Prostate gland (tissue), 2 donors: ENCODE measurements around the gene WDFY3. TPM values are rescaled to one million over a fixed set of nuclear protein-coding genes. Genes with fewer than 3 reads are reported as not detected.

Experiments
- DNase-seq: peaks from one replicate; pipeline ENCODE4 v3.0.0-alpha.2; 2019; ENCODE audit warnings: low spot score
- H3K27ac ChIP-seq, 2 donors: fragments of 200-600 bp; sonication (generic); 2 replicates each; pipeline ENCODE4 v1.5.1; 2017 to 2019
- H3K27me3 ChIP-seq: fragments of 200-600 bp; sonication (generic); replicated peaks from 2 replicates; pipeline ENCODE4 v1.5.1; 2019; ENCODE audit not compliant: insufficient read depth
- H3K36me3 ChIP-seq, 2 donors: fragments of 200-600 bp; sonication (generic); 1 replicate in 1 of 2; 2 replicates in 1 of 2; pipeline versions ENCODE4 v1.5.1 to v1.8.1; 2017 to 2019
- H3K4me1 ChIP-seq: fragments of 200-600 bp; sonication (generic); replicated peaks from 2 replicates; pipeline ENCODE4 v1.5.1; 2019
- H3K4me3 ChIP-seq, 2 donors: fragments of 200-600 bp; sonication (generic); 2 replicates each; pipeline ENCODE4 v1.5.1; 2017 to 2019
- H3K9me3 ChIP-seq: fragments of 200-600 bp; sonication (generic); 2 replicates; pipeline ENCODE4 v1.5.1; 2017
- CTCF ChIP-seq, 4 experiments: fragments of 200-600 bp in 2 of 4; fragments of 450-650 bp in 2 of 4; sonication (generic) in 2 of 4; IDR thresholded peaks; 1 replicate in 3 of 4; 2 replicates in 1 of 4; pipeline ENCODE4 v1.5.1; 2016 to 2019; ENCODE audit warnings: antibody characterized with exemption in 4 of 4, mild to moderate bottlenecking in 2 of 4, moderate library complexity in 2 of 4
- POLR2A ChIP-seq: fragments of 450-650 bp; IDR thresholded peaks from one replicate; pipeline ENCODE4 v1.6.1; 2016; ENCODE audit warnings: antibody characterized with exemption, mild to moderate bottlenecking
- POLR2AphosphoS5 ChIP-seq: sonication (generic); formaldehyde crosslinking; IDR thresholded peaks from one replicate; pipeline ENCODE4 v1.6.1; 2017; ENCODE audit warnings: antibody characterized with exemption
- WGBS: methylation state at CpG from one replicate; pipeline ENCODE4 v1.1.5; 2018; 5-methylcytosine and 5-hydroxymethylcytosine counted together
- intact Hi-C: fragments of 100-400 bp; cut with DNase I; formaldehyde crosslinking; loops from one replicate; pipeline ENCODE4 v1.14.2; 2022
- total RNA-seq, 2 donors: library from RNA; depleted of rRNA; stranded (reverse); fragments of >200 nt; gene quantifications; one replicate each; pipeline ENCODE4 v1.1.0, GENCODE V29; 2016

WDFY3 gene
- total RNA-seq, 2 donors from 2014 or later, result 48.1 to 110 TPM

- TF ChIP-seq POLR2A (no peak), POLR2AphosphoS5 (no peak), CTCF (IDR thresholded peaks at IDR 0.05) (no peak)
- no peak overlapping the region for H3K27ac ChIP-seq
- no peak overlapping the region for H3K4me3 ChIP-seq
- H3K36me3 ChIP-seq, result no peaks in the 10 kb centered on the region
- intact Hi-C loops, result no loop called here
- no peaks in the 10 kb centered on the region for H3K9me3 ChIP-seq
- no peak for DNase-seq
- no peaks in the 10 kb centered on the region for H3K4me1 ChIP-seq
- WGBS, result 87% methylated on average over 1 of the region's 1 CpG
- H3K27me3 ChIP-seq, result no peaks in the 10 kb centered on the region
Measured at GRCh38 chr4:84925558-84925957, 40.9 kb downstream of the WDFY3 start.

GRCh38 chr4:84924434-84924833, 42.1 kb downstream of the WDFY3 start:
- Histone ChIP-seq H3K4me1 (no peaks in the 10 kb centered on the region), H3K27me3 (no peaks in the 10 kb centered on the region), H3K27ac (no peak overlapping the region), H3K4me3 (no peak overlapping the region), H3K9me3 (no peaks in the 10 kb centered on the region), H3K36me3 (no peaks in the 10 kb centered on the region)
- WGBS, result 47% methylated on average over 1 of the region's 1 CpG
- TF ChIP-seq CTCF (IDR thresholded peaks at IDR 0.05), result no peak
- intact Hi-C loops, result no loop called here
- DNase-seq, result no peak

- no peak for TF ChIP-seq CTCF (IDR thresholded peaks at IDR 0.05)
- no peak for TF ChIP-seq POLR2AphosphoS5
- TF ChIP-seq POLR2A, result no peak
Measured at GRCh38 chr4:84920617-84921016, 45.9 kb downstream of the WDFY3 start.

GRCh38 chr4:84917869-84918600, 48.5 kb downstream of the WDFY3 start:
- TF ChIP-seq POLR2A (no peak), POLR2AphosphoS5 (no peak), CTCF (IDR thresholded peaks at IDR 0.05) (no peak)
- Histone ChIP-seq H3K36me3 (no peaks in the 10 kb centered on the region), H3K9me3 (no peaks in the 10 kb centered on the region), H3K4me3 (no peak overlapping the region), H3K4me1 (peaks cover 10% of the 10 kb centered on the region), H3K27ac (no peak overlapping the region), H3K27me3 (no peaks in the 10 kb centered on the region)
- 82% methylated on average over 3 of the region's 3 CpGs for WGBS
- intact Hi-C loops, result no loop called here
- DNase-seq, result no peak

More at GRCh38 chr4:84920617-84921016, 45.9 kb downstream of the WDFY3 start:
- DNase-seq, result no peak
- no peaks in the 10 kb centered on the region for H3K27me3 ChIP-seq
- intact Hi-C loops, result no loop called here
- 87% methylated on average over 3 of the region's 3 CpGs for WGBS
- peaks cover 8% of the 10 kb centered on the region for H3K4me1 ChIP-seq
- no peaks in the 10 kb centered on the region for H3K9me3 ChIP-seq
- H3K36me3 ChIP-seq, result no peaks in the 10 kb centered on the region
- H3K27ac ChIP-seq, result no peak overlapping the region
- H3K4me3 ChIP-seq, result no peak overlapping the region
